GM12878 (cell line): ENCODE measurements around the gene AIP. TPM values are rescaled to one million over a fixed set of nuclear protein-coding genes. Genes with fewer than 3 reads are reported as not detected.

Experiments used
- BHLHE40 ChIP-seq, 2 experiments: fragments of 450-650 bp in 1 of 2; IDR thresholded peaks; 2 replicates each; pipeline ENCODE4 v1.6.1; 2011 to 2017; ENCODE audit warnings: low read depth in 2 of 2, borderline replicate concordance in 1 of 2, improper control_type of control experiment in 1 of 2, low read length in 1 of 2, mild to moderate bottlenecking in 1 of 2
- BMI1 ChIP-seq: fragments of 450-650 bp; IDR thresholded peaks from 2 replicates; pipeline ENCODE4 v1.6.1; 2016; ENCODE audit warnings: mild to moderate bottlenecking, moderate library complexity, borderline replicate concordance
- BRCA1 ChIP-seq: IDR thresholded peaks from 2 replicates; pipeline ENCODE4 v1.6.1; 2011; ENCODE audit warnings: low read depth, low read length, improper control_type of control experiment
- ESRRA ChIP-seq: IDR thresholded peaks from 2 replicates; pipeline ENCODE4 v1.6.1; 2012; ENCODE audit warnings: mild to moderate bottlenecking, low read length, improper control_type of control experiment
- HCFC1 ChIP-seq: fragments of 150-350 bp; IDR thresholded peaks from 2 replicates; pipeline ENCODE4 v1.6.1; 2014; ENCODE audit warnings: low read length
- HDAC6 ChIP-seq: fragments of 200-600 bp; sonication (generic); IDR thresholded peaks from one replicate; pipeline ENCODE4 v1.8.0; 2017; ENCODE audit warnings: antibody characterized with exemption; ENCODE audit not compliant: unreplicated experiment
- KAT2A ChIP-seq: conservative IDR thresholded peaks from 2 replicates; pipeline ENCODE4 v1.6.1; 2011; ENCODE audit warnings: low read depth, low read length; ENCODE audit not compliant: control insufficient read depth
- MTA2 ChIP-seq: fragments of 450-650 bp; IDR thresholded peaks from 2 replicates; pipeline ENCODE4 v1.6.1; 2016; ENCODE audit warnings: low read depth, mild to moderate bottlenecking, moderate library complexity
- NBN ChIP-seq: fragments of 450-650 bp; IDR thresholded peaks from 2 replicates; pipeline ENCODE4 v1.6.1; 2016
- PAX8 ChIP-seq: fragments of 450-650 bp; IDR thresholded peaks from 2 replicates; pipeline ENCODE4 v1.6.1; 2017; ENCODE audit warnings: mild to moderate bottlenecking, moderate library complexity
- SMAD5 ChIP-seq: IDR thresholded peaks from 2 replicates; pipeline ENCODE4 v1.6.1; 2016; ENCODE audit warnings: antibody characterized with exemption, low read depth
- SRF ChIP-seq, 2 experiments: IDR thresholded peaks; 2 replicates each; pipeline ENCODE4 v1.6.1; 2011; ENCODE audit warnings: low read depth in 2 of 2, low read length in 2 of 2, mild to moderate bottlenecking in 1 of 2, moderate library complexity in 1 of 2
- ZNF622 ChIP-seq: fragments of 450-650 bp; IDR thresholded peaks from 2 replicates; pipeline ENCODE4 v1.6.1; 2017; ENCODE audit warnings: mild to moderate bottlenecking, inconsistent platforms
- polyA plus RNA-seq, 11 experiments: library from polyadenylated mRNA; depleted of rRNA in 4 of 11; unstranded in 6 of 11; stranded (reverse) in 5 of 11; fragments of >200 nt; fragmentation: Nextera tagmentation in 4 of 11; fragmentation: Illumina TruSeq in 1 of 11; extraction: Ambion mirVana in 4 of 11; extraction: Trizol in 1 of 11; gene quantifications; 1 replicate in 1 of 11; 2 replicates in 10 of 11; pipeline versions ENCODE4 v1.2.1 to v1.2.3, GENCODE V29; 2011 to 2016; ENCODE audit warnings: inconsistent platforms in 2 of 11, missing spikeins in 2 of 11, low read depth in 1 of 11
- total RNA-seq, 4 experiments: library from RNA; depleted of rRNA in 3 of 4; stranded (reverse); fragments of >200 nt in 3 of 4; fragmentation: Illumina TruSeq in 1 of 4; extraction: Trizol in 1 of 4; gene quantifications; 2 replicates each; pipeline versions ENCODE4 v1.2.1 to v1.2.3, GENCODE V29; 2013 to 2021
- TF ChIP-seq, protein P1 (sequence below): fragments of 450-650 bp; formaldehyde crosslinking; IDR thresholded peaks from 2 replicates; pipeline ENCODE4 v1.5.0; 2022; ENCODE audit warnings: mild to moderate bottlenecking, missing genetic modification characterization
- TF ChIP-seq, protein P2 (sequence below): IDR thresholded peaks from 2 replicates; pipeline ENCODE4 v1.6.1; 2011; ENCODE audit warnings: borderline replicate concordance, low read depth, mild to moderate bottlenecking, moderate library complexity, low read length; ENCODE audit not compliant: insufficient read depth, poor library complexity, severe bottlenecking
- TF ChIP-seq, protein P3 (sequence below): fragments of 450-650 bp; IDR thresholded peaks from 2 replicates; pipeline ENCODE4 v1.6.1; 2017; ENCODE audit warnings: low read depth, mild to moderate bottlenecking, moderate library complexity
- TF ChIP-seq, protein P4 (sequence below): IDR thresholded peaks from 2 replicates; pipeline ENCODE4 v1.6.1; 2011; ENCODE audit warnings: mild to moderate bottlenecking, low read depth, low read length, moderate library complexity; ENCODE audit not compliant: insufficient replicate concordance
- TF ChIP-seq, protein P5 (sequence below): IDR thresholded peaks from 2 replicates; pipeline ENCODE4 v1.6.1; 2012; ENCODE audit warnings: low read depth, low read length, improper control_type of control experiment

AIP gene
- total and polyA plus RNA-seq, 10 of the 15 experiments (the other 5 are each of a cell fraction or from before 2014, with no cell fraction given) = 12.6 to 164 (median 104) TPM

DNA sequence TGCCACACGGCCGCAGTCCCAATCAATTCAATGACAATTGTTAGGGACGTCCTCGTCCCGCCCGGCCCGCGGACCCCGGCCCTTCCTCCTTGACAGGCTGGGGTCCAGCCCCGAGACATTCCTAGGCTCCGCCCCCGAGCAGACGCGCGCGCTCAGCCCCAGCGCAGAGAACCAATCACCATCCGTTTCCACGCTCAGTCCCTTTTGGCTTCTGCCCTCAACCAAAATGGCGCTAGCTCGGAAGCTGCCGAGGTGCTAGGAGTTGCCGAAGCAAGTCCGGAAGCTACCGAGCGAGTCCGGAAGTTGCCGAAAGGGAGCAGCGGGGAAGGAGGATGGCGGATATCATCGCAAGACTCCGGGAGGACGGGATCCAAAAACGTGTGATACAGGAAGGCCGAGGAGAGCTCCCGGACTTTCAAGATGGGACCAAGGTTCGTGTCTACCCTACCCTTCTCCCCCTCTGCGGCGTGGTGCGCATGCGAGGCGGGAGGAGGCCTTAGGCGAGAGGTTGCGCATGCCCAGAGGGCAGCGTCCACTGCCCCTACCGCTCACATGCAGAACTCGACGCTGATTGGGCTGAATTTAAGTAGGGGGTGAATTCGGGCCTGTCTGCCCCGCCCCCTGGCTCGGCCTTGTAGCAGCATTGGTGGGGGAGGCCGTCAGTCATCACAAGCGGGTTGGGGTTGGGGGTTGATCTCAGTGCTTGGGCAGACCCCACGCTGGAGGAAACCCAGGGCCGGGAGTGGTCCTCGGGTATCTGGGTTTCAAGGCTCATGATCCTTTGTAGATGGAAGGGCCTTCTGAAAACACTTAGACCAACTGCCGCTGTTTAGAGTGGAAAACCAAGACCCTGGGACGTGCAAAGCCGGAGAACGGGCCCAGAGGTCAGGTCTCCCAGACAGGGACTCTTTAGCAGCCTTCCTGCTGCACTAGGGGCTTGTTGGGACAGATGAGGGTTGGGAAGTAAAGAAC, at the start of gene AIP (continued):
- TF ChIP-seq, protein P1, sequence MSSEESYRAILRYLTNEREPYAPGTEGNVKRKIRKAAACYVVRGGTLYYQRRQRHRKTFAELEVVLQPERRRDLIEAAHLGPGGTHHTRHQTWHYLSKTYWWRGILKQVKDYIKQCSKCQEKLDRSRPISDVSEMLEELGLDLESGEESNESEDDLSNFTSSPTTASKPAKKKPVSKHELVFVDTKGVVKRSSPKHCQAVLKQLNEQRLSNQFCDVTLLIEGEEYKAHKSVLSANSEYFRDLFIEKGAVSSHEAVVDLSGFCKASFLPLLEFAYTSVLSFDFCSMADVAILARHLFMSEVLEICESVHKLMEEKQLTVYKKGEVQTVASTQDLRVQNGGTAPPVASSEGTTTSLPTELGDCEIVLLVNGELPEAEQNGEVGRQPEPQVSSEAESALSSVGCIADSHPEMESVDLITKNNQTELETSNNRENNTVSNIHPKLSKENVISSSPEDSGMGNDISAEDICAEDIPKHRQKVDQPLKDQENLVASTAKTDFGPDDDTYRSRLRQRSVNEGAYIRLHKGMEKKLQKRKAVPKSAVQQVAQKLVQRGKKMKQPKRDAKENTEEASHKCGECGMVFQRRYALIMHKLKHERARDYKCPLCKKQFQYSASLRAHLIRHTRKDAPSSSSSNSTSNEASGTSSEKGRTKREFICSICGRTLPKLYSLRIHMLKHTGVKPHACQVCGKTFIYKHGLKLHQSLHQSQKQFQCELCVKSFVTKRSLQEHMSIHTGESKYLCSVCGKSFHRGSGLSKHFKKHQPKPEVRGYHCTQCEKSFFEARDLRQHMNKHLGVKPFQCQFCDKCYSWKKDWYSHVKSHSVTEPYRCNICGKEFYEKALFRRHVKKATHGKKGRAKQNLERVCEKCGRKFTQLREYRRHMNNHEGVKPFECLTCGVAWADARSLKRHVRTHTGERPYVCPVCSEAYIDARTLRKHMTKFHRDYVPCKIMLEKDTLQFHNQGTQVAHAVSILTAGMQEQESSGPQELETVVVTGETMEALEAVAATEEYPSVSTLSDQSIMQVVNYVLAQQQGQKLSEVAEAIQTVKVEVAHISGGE (CRISPR knock-in tag) = no peak
- TF ChIP-seq BMI1 = no peak
- no peak for TF ChIP-seq SRF (IDR thresholded peaks at IDR 0.05; ENCODE audit: low read depth in 2 of 2, low read length in 2 of 2)
- TF ChIP-seq HDAC6 = no peak
- TF ChIP-seq, protein P2, sequence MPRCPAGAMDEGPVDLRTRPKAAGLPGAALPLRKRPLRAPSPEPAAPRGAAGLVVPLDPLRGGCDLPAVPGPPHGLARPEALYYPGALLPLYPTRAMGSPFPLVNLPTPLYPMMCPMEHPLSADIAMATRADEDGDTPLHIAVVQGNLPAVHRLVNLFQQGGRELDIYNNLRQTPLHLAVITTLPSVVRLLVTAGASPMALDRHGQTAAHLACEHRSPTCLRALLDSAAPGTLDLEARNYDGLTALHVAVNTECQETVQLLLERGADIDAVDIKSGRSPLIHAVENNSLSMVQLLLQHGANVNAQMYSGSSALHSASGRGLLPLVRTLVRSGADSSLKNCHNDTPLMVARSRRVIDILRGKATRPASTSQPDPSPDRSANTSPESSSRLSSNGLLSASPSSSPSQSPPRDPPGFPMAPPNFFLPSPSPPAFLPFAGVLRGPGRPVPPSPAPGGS = no peak
- TF ChIP-seq, protein P3, sequence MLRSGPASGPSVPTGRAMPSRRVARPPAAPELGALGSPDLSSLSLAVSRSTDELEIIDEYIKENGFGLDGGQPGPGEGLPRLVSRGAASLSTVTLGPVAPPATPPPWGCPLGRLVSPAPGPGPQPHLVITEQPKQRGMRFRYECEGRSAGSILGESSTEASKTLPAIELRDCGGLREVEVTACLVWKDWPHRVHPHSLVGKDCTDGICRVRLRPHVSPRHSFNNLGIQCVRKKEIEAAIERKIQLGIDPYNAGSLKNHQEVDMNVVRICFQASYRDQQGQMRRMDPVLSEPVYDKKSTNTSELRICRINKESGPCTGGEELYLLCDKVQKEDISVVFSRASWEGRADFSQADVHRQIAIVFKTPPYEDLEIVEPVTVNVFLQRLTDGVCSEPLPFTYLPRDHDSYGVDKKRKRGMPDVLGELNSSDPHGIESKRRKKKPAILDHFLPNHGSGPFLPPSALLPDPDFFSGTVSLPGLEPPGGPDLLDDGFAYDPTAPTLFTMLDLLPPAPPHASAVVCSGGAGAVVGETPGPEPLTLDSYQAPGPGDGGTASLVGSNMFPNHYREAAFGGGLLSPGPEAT = peak; percentile 89
- TF ChIP-seq BHLHE40 (IDR thresholded peaks at IDR 0.05; ENCODE audit: borderline replicate concordance in 1 of 2, low read depth in 2 of 2, low read length in 1 of 2) = peak in 1 of 2 experiments; percentile 70; a peak in 3 of 4 replicates
- no peak for TF ChIP-seq ZNF622
- TF ChIP-seq, protein P4, sequence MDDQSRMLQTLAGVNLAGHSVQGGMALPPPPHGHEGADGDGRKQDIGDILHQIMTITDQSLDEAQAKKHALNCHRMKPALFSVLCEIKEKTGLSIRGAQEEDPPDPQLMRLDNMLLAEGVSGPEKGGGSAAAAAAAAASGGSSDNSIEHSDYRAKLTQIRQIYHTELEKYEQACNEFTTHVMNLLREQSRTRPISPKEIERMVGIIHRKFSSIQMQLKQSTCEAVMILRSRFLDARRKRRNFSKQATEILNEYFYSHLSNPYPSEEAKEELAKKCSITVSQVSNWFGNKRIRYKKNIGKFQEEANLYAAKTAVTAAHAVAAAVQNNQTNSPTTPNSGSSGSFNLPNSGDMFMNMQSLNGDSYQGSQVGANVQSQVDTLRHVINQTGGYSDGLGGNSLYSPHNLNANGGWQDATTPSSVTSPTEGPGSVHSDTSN = peak; percentile 95
- TF ChIP-seq, protein P5, sequence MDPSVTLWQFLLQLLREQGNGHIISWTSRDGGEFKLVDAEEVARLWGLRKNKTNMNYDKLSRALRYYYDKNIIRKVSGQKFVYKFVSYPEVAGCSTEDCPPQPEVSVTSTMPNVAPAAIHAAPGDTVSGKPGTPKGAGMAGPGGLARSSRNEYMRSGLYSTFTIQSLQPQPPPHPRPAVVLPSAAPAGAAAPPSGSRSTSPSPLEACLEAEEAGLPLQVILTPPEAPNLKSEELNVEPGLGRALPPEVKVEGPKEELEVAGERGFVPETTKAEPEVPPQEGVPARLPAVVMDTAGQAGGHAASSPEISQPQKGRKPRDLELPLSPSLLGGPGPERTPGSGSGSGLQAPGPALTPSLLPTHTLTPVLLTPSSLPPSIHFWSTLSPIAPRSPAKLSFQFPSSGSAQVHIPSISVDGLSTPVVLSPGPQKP = peak; percentile 73
- no peak for TF ChIP-seq BRCA1
- TF ChIP-seq KAT2A = no peak
- TF ChIP-seq SMAD5 = peak; percentile 67; the same call in 1 of the 2 replicates
- peak; percentile 10; the same call in 1 of the 2 replicates for TF ChIP-seq MTA2
- TF ChIP-seq HCFC1 = peak; percentile 77
- no peak for TF ChIP-seq PAX8
- 0 out of 2 replicates have a peak, but pooled peaks have one; percentile 37 for TF ChIP-seq ESRRA
- peak; percentile 58 for TF ChIP-seq NBN
